Peyer's patch (tissue), 4 donors: ENCODE data around the gene AKAP6. TPM values are rescaled to one million over a fixed set of nuclear protein-coding genes. Genes with fewer than 3 reads are reported as not detected.
A peak's percentile ranks its signal among the peaks of the same experiment; 100 is the strongest.

ENCODE experiments used
- DNase-seq, 3 donors: peaks; one replicate each; pipeline ENCODE4 v3.0.0-alpha.2; 2017 to 2019
- H3K27ac ChIP-seq, 4 donors: fragments of 200-600 bp; sonication (generic); one replicate each; pipeline ENCODE4 v1.5.1; 2016 to 2019
- H3K27me3 ChIP-seq, 2 donors: fragments of 200-600 bp; sonication (generic); one replicate each; pipeline ENCODE4 v1.5.1; 2019
- H3K36me3 ChIP-seq, 3 donors: fragments of 200-600 bp; sonication (generic); one replicate each; pipeline ENCODE4 v1.5.1; 2016 to 2019
- H3K4me1 ChIP-seq, 4 donors: fragments of 200-600 bp; sonication (generic); one replicate each; pipeline ENCODE4 v1.5.1; 2016 to 2019
- H3K4me3 ChIP-seq, 4 donors: fragments of 200-600 bp; sonication (generic); 1 replicate in 3 of 4; 2 replicates in 1 of 4; pipeline ENCODE4 v1.5.1; 2016 to 2019; ENCODE audit warnings: mild to moderate bottlenecking in 1 of 4
- H3K9me3 ChIP-seq, 4 donors: fragments of 200-600 bp; sonication (generic); one replicate each; pipeline ENCODE4 v1.5.1; 2016 to 2019; ENCODE audit warnings: mild to moderate bottlenecking in 1 of 4
- POLR2A ChIP-seq, 2 donors: fragments of 450-650 bp; IDR thresholded peaks; one replicate each; pipeline ENCODE4 v1.5.1; 2017; ENCODE audit warnings: antibody characterized with exemption in 2 of 2, mild to moderate bottlenecking in 2 of 2, moderate library complexity in 2 of 2
- total RNA-seq, 4 donors: library from RNA; depleted of rRNA; stranded (reverse); fragments of >200 nt; gene quantifications; one replicate each; pipeline ENCODE4 v1.1.0, GENCODE V29; 2016
- TF ChIP-seq, protein P1 (sequence below), 6 experiments: fragments of 450-650 bp in 4 of 6; fragments of 200-600 bp in 2 of 6; sonication (generic) in 1 of 6; IDR thresholded peaks; one replicate each; pipeline ENCODE4 v1.5.1; 2017 to 2019; ENCODE audit warnings: antibody characterized with exemption in 6 of 6, mild to moderate bottlenecking in 3 of 6, moderate library complexity in 1 of 6

The AKAP6 gene
- total RNA-seq, 4 donors from 2014 or later: 7.6 to 21.5 (median 12.2) TPM

DNA sequence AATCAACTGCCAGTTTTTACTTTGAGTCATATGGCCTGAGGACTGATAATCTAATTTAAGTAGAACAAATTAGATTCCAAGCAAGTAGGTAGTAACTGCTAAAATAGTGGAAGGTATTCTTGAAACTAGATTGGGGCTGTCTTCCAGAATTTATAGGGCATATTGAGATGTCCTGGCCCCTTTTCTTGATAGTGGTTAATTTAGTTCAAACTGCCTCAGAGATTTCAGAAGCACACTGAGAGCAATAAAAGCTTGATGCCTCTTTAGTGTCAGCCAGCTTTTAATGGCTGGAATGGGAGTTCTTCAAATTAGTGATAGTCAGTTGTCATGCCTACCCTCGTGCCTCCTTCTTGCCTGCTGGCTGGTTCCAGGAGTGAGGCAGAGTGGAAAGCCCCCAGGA, 120.5 kb downstream of the AKAP6 start:
- H3K27ac ChIP-seq: no peak overlapping the region

GRCh38 chr14:32450919-32451675, 122.0 kb downstream of the AKAP6 start:
- Histone ChIP-seq H3K27me3 (no peaks in the 10 kb centered on the region), H3K36me3 (no peaks in the 10 kb centered on the region), H3K4me1 (no peaks in the 10 kb centered on the region), H3K4me3 (no peak overlapping the region), H3K9me3 (no peaks in the 10 kb centered on the region), H3K27ac (no peak overlapping the region)
- no peak for DNase-seq
- no peak for TF ChIP-seq POLR2A (IDR thresholded peaks at IDR 0.05)
- TF ChIP-seq, protein P1, sequence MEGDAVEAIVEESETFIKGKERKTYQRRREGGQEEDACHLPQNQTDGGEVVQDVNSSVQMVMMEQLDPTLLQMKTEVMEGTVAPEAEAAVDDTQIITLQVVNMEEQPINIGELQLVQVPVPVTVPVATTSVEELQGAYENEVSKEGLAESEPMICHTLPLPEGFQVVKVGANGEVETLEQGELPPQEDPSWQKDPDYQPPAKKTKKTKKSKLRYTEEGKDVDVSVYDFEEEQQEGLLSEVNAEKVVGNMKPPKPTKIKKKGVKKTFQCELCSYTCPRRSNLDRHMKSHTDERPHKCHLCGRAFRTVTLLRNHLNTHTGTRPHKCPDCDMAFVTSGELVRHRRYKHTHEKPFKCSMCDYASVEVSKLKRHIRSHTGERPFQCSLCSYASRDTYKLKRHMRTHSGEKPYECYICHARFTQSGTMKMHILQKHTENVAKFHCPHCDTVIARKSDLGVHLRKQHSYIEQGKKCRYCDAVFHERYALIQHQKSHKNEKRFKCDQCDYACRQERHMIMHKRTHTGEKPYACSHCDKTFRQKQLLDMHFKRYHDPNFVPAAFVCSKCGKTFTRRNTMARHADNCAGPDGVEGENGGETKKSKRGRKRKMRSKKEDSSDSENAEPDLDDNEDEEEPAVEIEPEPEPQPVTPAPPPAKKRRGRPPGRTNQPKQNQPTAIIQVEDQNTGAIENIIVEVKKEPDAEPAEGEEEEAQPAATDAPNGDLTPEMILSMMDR (IDR thresholded peaks at IDR 0.05): no peak

More for the DNA sequence above, 120.5 kb downstream of the AKAP6 start:
- Histone ChIP-seq H3K4me3 (no peak overlapping the region), H3K36me3 (no peaks in the 10 kb centered on the region), H3K4me1 (no peaks in the 10 kb centered on the region), H3K9me3 (no peaks in the 10 kb centered on the region), H3K27me3 (no peaks in the 10 kb centered on the region)
- DNase-seq: no peak
- TF ChIP-seq, protein P1 (IDR thresholded peaks at IDR 0.05): no peak

GRCh38 chr14:32453857-32454810, 125.0 kb downstream of the AKAP6 start:
- TF ChIP-seq, protein P1 (IDR thresholded peaks at IDR 0.05): no peak
- TF ChIP-seq POLR2A (IDR thresholded peaks at IDR 0.05): no peak
- no peak overlapping the region for H3K27ac ChIP-seq
- no peaks in the 10 kb centered on the region for H3K9me3 ChIP-seq
- H3K27me3 ChIP-seq: no peaks in the 10 kb centered on the region
- H3K4me3 ChIP-seq: no peak overlapping the region
- H3K36me3 ChIP-seq: no peaks in the 10 kb centered on the region
- no peaks in the 10 kb centered on the region for H3K4me1 ChIP-seq
- no peak for DNase-seq

GRCh38 chr14:32457213-32457920, 128.3 kb downstream of the AKAP6 start:
- Histone ChIP-seq H3K9me3 (no peaks in the 10 kb centered on the region), H3K27me3 (no peaks in the 10 kb centered on the region), H3K36me3 (no peaks in the 10 kb centered on the region), H3K4me3 (no peak overlapping the region), H3K27ac (peak overlapping the region in 1 of 4 donors; percentile 61), H3K4me1 (no peaks in the 10 kb centered on the region)
- no peak for DNase-seq
- TF ChIP-seq POLR2A (IDR thresholded peaks at IDR 0.05): no peak
- TF ChIP-seq, protein P1 (IDR thresholded peaks at IDR 0.05): no peak

GRCh38 chr14:32458720-32459119, 129.6 kb downstream of the AKAP6 start:
- Histone ChIP-seq H3K4me3 (no peak overlapping the region), H3K27me3 (no peaks in the 10 kb centered on the region), H3K4me1 (no peaks in the 10 kb centered on the region), H3K9me3 (no peaks in the 10 kb centered on the region), H3K27ac (no peak overlapping the region), H3K36me3 (no peaks in the 10 kb centered on the region)
- no peak for DNase-seq
- TF ChIP-seq POLR2A (IDR thresholded peaks at IDR 0.05): no peak
- TF ChIP-seq, protein P1 (IDR thresholded peaks at IDR 0.05): no peak
